ENCODE data around the gene KRT35.

The KRT35 gene

GRCh38 chr17:41481036-41481435 is at the start of gene KRT35:
TSS of gene KRT35 (minus strand) at chr17:41481151. CDS start at chr17:41481097, 54 bp downstream.
- Histone ChIP-seq H3K9me3 (ENCODE audit: insufficient read depth, low read depth, low read length) (no peaks in the 10 kb centered on the region), H3K27me3 (ENCODE audit: insufficient read depth, low read length) (no peaks in the 10 kb centered on the region; the same call in 1 of the 2 replicates), H3K9ac (ENCODE audit: low read depth, low read length) (no peak within 1 kb of the TSS)

GRCh38 chr17:41530062-41531048 is 49.4 kb upstream of the KRT35 start:
- Histone ChIP-seq H3K27ac (ENCODE audit: low read length) (no peak overlapping the region), H3K9ac (ENCODE audit: low read depth, low read length) (no peak overlapping the region)

More at GRCh38 chr17:41481036-41481435, at the start of gene KRT35:
- no peaks in the 10 kb centered on the region for H3K36me3 ChIP-seq (ENCODE audit: insufficient read depth, low read depth, low read length)
- no peak within 1 kb of the TSS for H3K4me3 ChIP-seq (ENCODE audit: low read length)
- H3K4me1 ChIP-seq (ENCODE audit: insufficient read depth, low read length): no peaks in the 10 kb centered on the region
- no peak within 1 kb of the TSS for H3K27ac ChIP-seq (ENCODE audit: low read length)

GRCh38 chr17:41529491-41529915 is 48.6 kb upstream of the KRT35 start:
- no peaks in the 10 kb centered on the region for H3K9me3 ChIP-seq (ENCODE audit: insufficient read depth, low read depth, low read length)
- H3K36me3 ChIP-seq (ENCODE audit: insufficient read depth, low read depth, low read length): peaks cover 17% of the 10 kb centered on the region
- peaks cover 18% of the 10 kb centered on the region for H3K4me1 ChIP-seq (ENCODE audit: insufficient read depth, low read length)
- H3K27me3 ChIP-seq (ENCODE audit: insufficient read depth, low read length): peaks cover 14% of the 10 kb centered on the region
- H3K9ac ChIP-seq (ENCODE audit: low read depth, low read length): no peak overlapping the region
- H3K27ac ChIP-seq (ENCODE audit: low read length): no peak overlapping the region
- no peak overlapping the region for H3K4me3 ChIP-seq (ENCODE audit: low read length)

More at GRCh38 chr17:41530062-41531048, 49.4 kb upstream of the KRT35 start:
- Histone ChIP-seq H3K4me1 (ENCODE audit: insufficient read depth, low read length) (peaks cover 18% of the 10 kb centered on the region), H3K9me3 (ENCODE audit: insufficient read depth, low read depth, low read length) (no peaks in the 10 kb centered on the region), H3K36me3 (ENCODE audit: insufficient read depth, low read depth, low read length) (peaks cover 8% of the 10 kb centered on the region; the same call in 1 of the 2 replicates), H3K27me3 (ENCODE audit: insufficient read depth, low read length) (peaks cover 14% of the 10 kb centered on the region), H3K4me3 (ENCODE audit: low read length) (no peak overlapping the region)

GRCh38 chr17:41528959-41529353 is 48.0 kb upstream of the KRT35 start:
- Histone ChIP-seq H3K9me3 (ENCODE audit: insufficient read depth, low read depth, low read length) (no peaks in the 10 kb centered on the region), H3K4me3 (ENCODE audit: low read length) (no peak overlapping the region), H3K27ac (ENCODE audit: low read length) (peak overlapping the region; percentile 26), H3K27me3 (ENCODE audit: insufficient read depth, low read length) (peaks cover 14% of the 10 kb centered on the region), H3K4me1 (ENCODE audit: insufficient read depth, low read length) (peaks cover 18% of the 10 kb centered on the region), H3K9ac (ENCODE audit: low read depth, low read length) (no peak overlapping the region; the same call in 1 of the 2 replicates), H3K36me3 (ENCODE audit: insufficient read depth, low read depth, low read length) (peaks cover 22% of the 10 kb centered on the region)

GRCh38 chr17:41527063-41528023 is 46.4 kb upstream of the KRT35 start:
- Histone ChIP-seq H3K4me3 (ENCODE audit: low read length) (peak overlapping the region; percentile 84), H3K27me3 (ENCODE audit: insufficient read depth, low read length) (peaks cover 14% of the 10 kb centered on the region), H3K36me3 (ENCODE audit: insufficient read depth, low read depth, low read length) (peaks cover 35% of the 10 kb centered on the region), H3K4me1 (ENCODE audit: insufficient read depth, low read length) (peaks cover 19% of the 10 kb centered on the region), H3K9me3 (ENCODE audit: insufficient read depth, low read depth, low read length) (no peaks in the 10 kb centered on the region), H3K9ac (ENCODE audit: low read depth, low read length) (peak overlapping the region; percentile 90), H3K27ac (ENCODE audit: low read length) (peak overlapping the region; percentile 40)

- Histone ChIP-seq H3K36me3 (ENCODE audit: insufficient read depth, low read depth, low read length) (peaks cover 35% of the 10 kb centered on the region), H3K4me1 (ENCODE audit: insufficient read depth, low read length) (peaks cover 15% of the 10 kb centered on the region; the same call in 1 of the 2 replicates), H3K9me3 (ENCODE audit: insufficient read depth, low read depth, low read length) (no peaks in the 10 kb centered on the region), H3K9ac (ENCODE audit: low read depth, low read length) (no peak overlapping the region), H3K27me3 (ENCODE audit: insufficient read depth, low read length) (peaks cover 10% of the 10 kb centered on the region; the same call in 1 of the 2 replicates), H3K27ac (ENCODE audit: low read length) (no peak overlapping the region), H3K4me3 (ENCODE audit: low read length) (no peak overlapping the region)
Measured at GRCh38 chr17:41524261-41524660, 43.3 kb upstream of the KRT35 start.

GRCh38 chr17:41523787-41524186 is 42.8 kb upstream of the KRT35 start:
- Histone ChIP-seq H3K27ac (ENCODE audit: low read length) (no peak overlapping the region), H3K27me3 (ENCODE audit: insufficient read depth, low read length) (peaks cover 8% of the 10 kb centered on the region; the same call in 1 of the 2 replicates), H3K4me3 (ENCODE audit: low read length) (no peak overlapping the region), H3K36me3 (ENCODE audit: insufficient read depth, low read depth, low read length) (peaks cover 35% of the 10 kb centered on the region), H3K4me1 (ENCODE audit: insufficient read depth, low read length) (peaks cover 11% of the 10 kb centered on the region; the same call in 1 of the 2 replicates), H3K9me3 (ENCODE audit: insufficient read depth, low read depth, low read length) (no peaks in the 10 kb centered on the region), H3K9ac (ENCODE audit: low read depth, low read length) (no peak overlapping the region)

GRCh38 chr17:41523225-41523593 is 42.3 kb upstream of the KRT35 start:
- H3K9me3 ChIP-seq (ENCODE audit: insufficient read depth, low read depth, low read length): no peaks in the 10 kb centered on the region
- H3K4me1 ChIP-seq (ENCODE audit: insufficient read depth, low read length): peaks cover 8% of the 10 kb centered on the region; the same call in 1 of the 2 replicates
- no peak overlapping the region for H3K9ac ChIP-seq (ENCODE audit: low read depth, low read length)
- no peak overlapping the region for H3K27ac ChIP-seq (ENCODE audit: low read length)
- H3K27me3 ChIP-seq (ENCODE audit: insufficient read depth, low read length): peaks cover 8% of the 10 kb centered on the region; the same call in 1 of the 2 replicates
- no peak overlapping the region for H3K4me3 ChIP-seq (ENCODE audit: low read length)
- H3K36me3 ChIP-seq (ENCODE audit: insufficient read depth, low read depth, low read length): peaks cover 35% of the 10 kb centered on the region

GRCh38 chr17:41522301-41523224 is 41.6 kb upstream of the KRT35 start:
- no peaks in the 10 kb centered on the region for H3K9me3 ChIP-seq (ENCODE audit: insufficient read depth, low read depth, low read length)
- no peak overlapping the region for H3K9ac ChIP-seq (ENCODE audit: low read depth, low read length)
- peaks cover 8% of the 10 kb centered on the region; the same call in 1 of the 2 replicates for H3K4me1 ChIP-seq (ENCODE audit: insufficient read depth, low read length)
- no peak overlapping the region for H3K4me3 ChIP-seq (ENCODE audit: low read length)
- peaks cover 35% of the 10 kb centered on the region for H3K36me3 ChIP-seq (ENCODE audit: insufficient read depth, low read depth, low read length)
- peaks cover 6% of the 10 kb centered on the region; the same call in 1 of the 2 replicates for H3K27me3 ChIP-seq (ENCODE audit: insufficient read depth, low read length)
- no peak overlapping the region for H3K27ac ChIP-seq (ENCODE audit: low read length)

- H3K4me3 ChIP-seq (ENCODE audit: low read length): no peak overlapping the region
Measured at GRCh38 chr17:41521574-41522261, 40.8 kb upstream of the KRT35 start.

More at GRCh38 chr17:41521574-41522261, 40.8 kb upstream of the KRT35 start:
- Histone ChIP-seq H3K27ac (ENCODE audit: low read length) (no peak overlapping the region), H3K9me3 (ENCODE audit: insufficient read depth, low read depth, low read length) (no peaks in the 10 kb centered on the region), H3K36me3 (ENCODE audit: insufficient read depth, low read depth, low read length) (peaks cover 35% of the 10 kb centered on the region), H3K4me1 (ENCODE audit: insufficient read depth, low read length) (peaks cover 8% of the 10 kb centered on the region; the same call in 1 of the 2 replicates), H3K9ac (ENCODE audit: low read depth, low read length) (no peak overlapping the region), H3K27me3 (ENCODE audit: insufficient read depth, low read length) (no peaks in the 10 kb centered on the region)

All from iPS-20b (cell line).